ENCODE data around the gene ELANE.

DNA sequence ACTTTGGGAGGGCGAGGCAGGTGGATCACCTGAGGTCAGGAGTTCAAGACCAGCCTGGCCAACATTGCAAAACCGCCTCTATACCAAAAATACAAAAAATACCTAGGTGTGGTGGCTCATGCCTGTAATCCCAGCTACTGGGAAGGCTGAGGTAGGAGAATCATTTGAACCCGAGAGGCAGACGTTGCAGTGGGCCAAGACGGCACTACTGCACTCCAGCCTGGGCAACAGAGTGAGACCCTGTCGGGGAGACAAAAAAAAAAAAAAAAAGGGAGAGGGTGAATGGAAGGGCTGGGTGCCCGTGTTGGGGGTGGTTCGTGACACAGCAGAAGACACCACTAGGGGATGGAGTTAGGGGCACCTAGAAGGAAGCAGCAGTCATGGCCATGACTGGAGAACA is 18.2 kb downstream of the ELANE start:
- no peak for TF ChIP-seq POLR2A (IDR thresholded peaks at IDR 0.05)
- TF ChIP-seq, protein P1, sequence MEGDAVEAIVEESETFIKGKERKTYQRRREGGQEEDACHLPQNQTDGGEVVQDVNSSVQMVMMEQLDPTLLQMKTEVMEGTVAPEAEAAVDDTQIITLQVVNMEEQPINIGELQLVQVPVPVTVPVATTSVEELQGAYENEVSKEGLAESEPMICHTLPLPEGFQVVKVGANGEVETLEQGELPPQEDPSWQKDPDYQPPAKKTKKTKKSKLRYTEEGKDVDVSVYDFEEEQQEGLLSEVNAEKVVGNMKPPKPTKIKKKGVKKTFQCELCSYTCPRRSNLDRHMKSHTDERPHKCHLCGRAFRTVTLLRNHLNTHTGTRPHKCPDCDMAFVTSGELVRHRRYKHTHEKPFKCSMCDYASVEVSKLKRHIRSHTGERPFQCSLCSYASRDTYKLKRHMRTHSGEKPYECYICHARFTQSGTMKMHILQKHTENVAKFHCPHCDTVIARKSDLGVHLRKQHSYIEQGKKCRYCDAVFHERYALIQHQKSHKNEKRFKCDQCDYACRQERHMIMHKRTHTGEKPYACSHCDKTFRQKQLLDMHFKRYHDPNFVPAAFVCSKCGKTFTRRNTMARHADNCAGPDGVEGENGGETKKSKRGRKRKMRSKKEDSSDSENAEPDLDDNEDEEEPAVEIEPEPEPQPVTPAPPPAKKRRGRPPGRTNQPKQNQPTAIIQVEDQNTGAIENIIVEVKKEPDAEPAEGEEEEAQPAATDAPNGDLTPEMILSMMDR (IDR thresholded peaks at IDR 0.05): no peak

All from esophagus squamous epithelium (tissue), 4 donors.